Sigmoid colon (tissue), 3 donors: ENCODE measurements around the gene STPG3.

ENCODE experiments used
- POLR2A ChIP-seq, 2 donors: fragments of 450-650 bp; IDR thresholded peaks; one replicate each; pipeline ENCODE4 v1.6.1; 2016; ENCODE audit warnings: antibody characterized with exemption in 2 of 2, mild to moderate bottlenecking in 2 of 2, moderate library complexity in 2 of 2
- TF ChIP-seq, protein P1 (sequence below), 4 experiments: fragments of 450-650 bp in 3 of 4; fragments of 200-600 bp in 1 of 4; IDR thresholded peaks; one replicate each; pipeline ENCODE4 v1.5.1; 2016 to 2019; ENCODE audit warnings: antibody characterized with exemption in 4 of 4, mild to moderate bottlenecking in 3 of 4, moderate library complexity in 2 of 4

DNA sequence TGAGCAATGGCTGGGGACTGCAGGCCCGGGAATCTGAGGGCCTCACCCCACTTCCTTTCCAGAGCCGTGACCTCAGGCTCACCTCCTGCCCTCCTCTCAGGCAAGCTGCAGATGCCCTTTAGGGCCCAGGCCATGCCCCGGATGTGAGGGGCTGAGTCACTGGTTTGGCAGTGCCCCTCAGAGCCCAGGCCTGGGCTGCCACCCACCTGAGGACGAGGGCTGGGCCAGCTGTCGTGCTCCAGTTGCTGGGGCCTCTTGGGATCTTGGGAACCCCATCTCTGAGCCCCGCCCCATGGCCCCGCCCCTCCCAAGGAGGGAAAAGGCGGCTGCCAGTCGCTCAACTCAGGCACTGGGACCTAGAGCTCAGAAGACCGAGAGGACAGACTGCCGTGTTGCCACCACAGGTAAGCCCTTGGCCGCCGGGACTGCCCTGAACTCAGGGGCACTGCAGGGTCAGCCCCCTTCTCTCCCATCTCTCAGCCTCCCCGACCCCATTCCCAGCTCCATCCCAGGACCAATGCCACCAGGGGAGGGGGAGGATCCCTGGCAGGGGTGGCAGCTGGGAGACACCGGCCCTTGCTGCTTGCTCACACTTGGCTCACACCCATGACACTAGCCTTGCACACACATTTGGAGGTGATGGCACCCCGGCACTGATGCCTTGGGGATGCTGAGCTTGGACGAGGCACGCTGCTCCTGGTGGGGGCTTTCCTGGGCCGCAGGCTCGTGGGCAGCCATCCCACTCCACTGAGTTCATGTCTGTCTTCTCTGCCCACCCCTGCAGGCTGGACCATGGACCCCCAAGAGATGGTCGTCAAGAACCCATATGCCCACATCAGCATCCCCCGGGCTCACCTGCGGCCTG lies 26.0 kb upstream of the STPG3 start, which contains the start of gene CYSRT1:
- TF ChIP-seq, protein P1, sequence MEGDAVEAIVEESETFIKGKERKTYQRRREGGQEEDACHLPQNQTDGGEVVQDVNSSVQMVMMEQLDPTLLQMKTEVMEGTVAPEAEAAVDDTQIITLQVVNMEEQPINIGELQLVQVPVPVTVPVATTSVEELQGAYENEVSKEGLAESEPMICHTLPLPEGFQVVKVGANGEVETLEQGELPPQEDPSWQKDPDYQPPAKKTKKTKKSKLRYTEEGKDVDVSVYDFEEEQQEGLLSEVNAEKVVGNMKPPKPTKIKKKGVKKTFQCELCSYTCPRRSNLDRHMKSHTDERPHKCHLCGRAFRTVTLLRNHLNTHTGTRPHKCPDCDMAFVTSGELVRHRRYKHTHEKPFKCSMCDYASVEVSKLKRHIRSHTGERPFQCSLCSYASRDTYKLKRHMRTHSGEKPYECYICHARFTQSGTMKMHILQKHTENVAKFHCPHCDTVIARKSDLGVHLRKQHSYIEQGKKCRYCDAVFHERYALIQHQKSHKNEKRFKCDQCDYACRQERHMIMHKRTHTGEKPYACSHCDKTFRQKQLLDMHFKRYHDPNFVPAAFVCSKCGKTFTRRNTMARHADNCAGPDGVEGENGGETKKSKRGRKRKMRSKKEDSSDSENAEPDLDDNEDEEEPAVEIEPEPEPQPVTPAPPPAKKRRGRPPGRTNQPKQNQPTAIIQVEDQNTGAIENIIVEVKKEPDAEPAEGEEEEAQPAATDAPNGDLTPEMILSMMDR (IDR thresholded peaks at IDR 0.05), result no peak
- TF ChIP-seq POLR2A (IDR thresholded peaks at IDR 0.05), result no peak
